Endodermal cell (in vitro differentiated cells): Measurements from ENCODE around the gene R3HDM4. TPM values are rescaled to one million over a fixed set of nuclear protein-coding genes. Genes with fewer than 3 reads are reported as not detected.

Experiments
- DNase-seq: peaks from one replicate; pipeline ENCODE4 v3.0.0-alpha.2; 2017
- H3K27ac ChIP-seq: 2 replicates; pipeline ENCODE4 v1.5.1; 2013; ENCODE audit warnings: mild to moderate bottlenecking, low read depth, low read length, moderate library complexity
- H3K27me3 ChIP-seq: 2 replicates; pipeline ENCODE4 v1.6.1; 2013; ENCODE audit warnings: mild to moderate bottlenecking, low read length, moderate library complexity; ENCODE audit not compliant: insufficient read depth, control insufficient read depth, poor library complexity, severe bottlenecking
- H3K36me3 ChIP-seq: 2 replicates; pipeline ENCODE4 v1.7.0; 2013; ENCODE audit warnings: mild to moderate bottlenecking, low read length, moderate library complexity; ENCODE audit not compliant: control insufficient read depth, insufficient read depth
- H3K4me1 ChIP-seq: one replicate; pipeline ENCODE4 v1.7.0; 2013; ENCODE audit warnings: low read length; ENCODE audit not compliant: control insufficient read depth, insufficient read depth
- H3K4me3 ChIP-seq: 2 replicates; pipeline ENCODE4 v1.5.1; 2013; ENCODE audit warnings: mild to moderate bottlenecking, low read length, moderate library complexity
- H3K9ac ChIP-seq: 2 replicates; pipeline ENCODE4 v1.6.1; 2013; ENCODE audit warnings: mild to moderate bottlenecking, low read length, moderate library complexity; ENCODE audit not compliant: poor library complexity, severe bottlenecking; ENCODE audit errors: extremely low read depth
- H3K9me3 ChIP-seq: 2 replicates; pipeline ENCODE4 v1.6.1; 2013; ENCODE audit warnings: mild to moderate bottlenecking, low read length, moderate library complexity; ENCODE audit not compliant: control insufficient read depth
- H3K27ac Mint-ChIP-seq: 2 replicates; pipeline ENCODE4 v1.8.0; 2020; ENCODE audit warnings: mixed read lengths
- H3K27me3 Mint-ChIP-seq: 2 replicates; pipeline ENCODE4 v1.8.0; 2021; ENCODE audit warnings: mild to moderate bottlenecking, mixed read lengths; ENCODE audit not compliant: insufficient read depth
- H3K36me3 Mint-ChIP-seq: 2 replicates; pipeline ENCODE4 v1.8.0; 2020; ENCODE audit warnings: low read depth, mixed read lengths
- H3K4me1 Mint-ChIP-seq: 2 replicates; pipeline ENCODE4 v1.8.0; 2020; ENCODE audit warnings: mixed read lengths
- H3K4me3 Mint-ChIP-seq: 2 replicates; pipeline ENCODE4 v1.8.0; 2020; ENCODE audit warnings: mild to moderate bottlenecking, moderate library complexity, mixed read lengths
- H3K9me3 Mint-ChIP-seq: 2 replicates; pipeline ENCODE4 v1.8.0; 2020; ENCODE audit warnings: mild to moderate bottlenecking, mixed read lengths
- WGBS, 2 experiments: methylation state at CpG; one replicate each; pipeline versions ENCODE4 v1.1.5 to v1.1.7; 2013; ENCODE audit warnings: missing lambda C conversion rate in 2 of 2, mixed read lengths in 1 of 2; ENCODE audit not compliant: insufficient coverage in 1 of 2, insufficient read length in 1 of 2; 5-methylcytosine and 5-hydroxymethylcytosine counted together
- total RNA-seq, 2 donors: library from RNA; stranded (reverse); fragmentation: NEBNext Ultra II Directional in 1 of 2; extraction: Animal tissue kit (Norgen Biotek cat#: 25700) in 1 of 2; gene quantifications; 2 replicates in 1 of 2; 3 replicates in 1 of 2; pipeline ENCODE4 v1.2.1, GENCODE V29; 2021
- TF ChIP-seq, protein P1 (sequence below): fragments of 200-600 bp; sonication (generic); conservative IDR thresholded peaks from 2 replicates; pipeline ENCODE4 v1.5.0; 2021; ENCODE audit warnings: antibody characterized with exemption, mild to moderate bottlenecking

R3HDM4 gene
- total RNA-seq, 2 donors from 2014 or later: 61.1 to 64.7 TPM

DNA sequence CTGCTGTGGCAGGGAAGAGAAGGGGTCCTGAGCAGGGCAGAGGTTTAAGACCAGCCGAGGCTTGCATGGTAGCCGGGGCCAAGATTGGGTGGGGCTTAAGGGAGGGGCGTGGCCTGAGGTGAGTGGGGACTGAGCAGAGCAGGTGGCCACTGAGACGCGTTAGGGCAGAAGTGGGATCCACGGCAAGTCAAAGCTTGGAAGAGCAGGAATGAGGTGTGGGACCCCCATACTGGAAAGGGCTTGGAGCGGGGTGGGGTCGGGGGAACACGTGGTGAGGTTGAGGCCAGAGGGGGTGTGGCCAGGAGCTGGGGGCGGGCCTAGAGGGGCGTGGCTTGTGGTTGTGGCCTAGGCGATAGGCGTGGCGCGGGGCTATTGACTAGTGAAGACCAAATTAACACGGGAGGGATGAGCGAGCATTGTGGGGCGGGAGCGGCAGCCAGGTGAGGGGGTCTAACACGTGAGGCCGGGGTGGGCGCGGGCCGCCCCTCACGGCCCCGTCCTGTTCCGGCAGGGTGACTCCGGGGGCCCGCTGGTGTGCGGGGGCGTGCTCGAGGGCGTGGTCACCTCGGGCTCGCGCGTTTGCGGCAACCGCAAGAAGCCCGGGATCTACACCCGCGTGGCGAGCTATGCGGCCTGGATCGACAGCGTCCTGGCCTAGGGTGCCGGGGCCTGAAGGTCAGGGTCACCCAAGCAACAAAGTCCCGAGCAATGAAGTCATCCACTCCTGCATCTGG lies 50.3 kb downstream of the R3HDM4 start:
- Mint-ChIP-seq H3K4me3 (no peak overlapping the region), H3K36me3 (peaks cover 9% of the 10 kb centered on the region), H3K4me1 (peaks cover 5% of the 10 kb centered on the region), H3K27ac (no peak overlapping the region), H3K27me3 (peaks cover 42% of the 10 kb centered on the region), H3K9me3 (no peaks in the 10 kb centered on the region)
- H3K36me3 ChIP-seq: peaks cover 5% of the 10 kb centered on the region
- H3K9me3 ChIP-seq: no peaks in the 10 kb centered on the region
- no peak overlapping the region for H3K27ac ChIP-seq
- TF ChIP-seq, protein P1, sequence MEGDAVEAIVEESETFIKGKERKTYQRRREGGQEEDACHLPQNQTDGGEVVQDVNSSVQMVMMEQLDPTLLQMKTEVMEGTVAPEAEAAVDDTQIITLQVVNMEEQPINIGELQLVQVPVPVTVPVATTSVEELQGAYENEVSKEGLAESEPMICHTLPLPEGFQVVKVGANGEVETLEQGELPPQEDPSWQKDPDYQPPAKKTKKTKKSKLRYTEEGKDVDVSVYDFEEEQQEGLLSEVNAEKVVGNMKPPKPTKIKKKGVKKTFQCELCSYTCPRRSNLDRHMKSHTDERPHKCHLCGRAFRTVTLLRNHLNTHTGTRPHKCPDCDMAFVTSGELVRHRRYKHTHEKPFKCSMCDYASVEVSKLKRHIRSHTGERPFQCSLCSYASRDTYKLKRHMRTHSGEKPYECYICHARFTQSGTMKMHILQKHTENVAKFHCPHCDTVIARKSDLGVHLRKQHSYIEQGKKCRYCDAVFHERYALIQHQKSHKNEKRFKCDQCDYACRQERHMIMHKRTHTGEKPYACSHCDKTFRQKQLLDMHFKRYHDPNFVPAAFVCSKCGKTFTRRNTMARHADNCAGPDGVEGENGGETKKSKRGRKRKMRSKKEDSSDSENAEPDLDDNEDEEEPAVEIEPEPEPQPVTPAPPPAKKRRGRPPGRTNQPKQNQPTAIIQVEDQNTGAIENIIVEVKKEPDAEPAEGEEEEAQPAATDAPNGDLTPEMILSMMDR: no peak
- no peak overlapping the region for H3K9ac ChIP-seq
- WGBS, 2 experiments: 42 to 47% methylated on average over 26 to 48 of the region's 48 CpGs
- H3K4me1 ChIP-seq: no peaks in the 10 kb centered on the region
- H3K27me3 ChIP-seq: peaks cover 25% of the 10 kb centered on the region
- peak; percentile 95 for DNase-seq
- no peak overlapping the region for H3K4me3 ChIP-seq

DNA sequence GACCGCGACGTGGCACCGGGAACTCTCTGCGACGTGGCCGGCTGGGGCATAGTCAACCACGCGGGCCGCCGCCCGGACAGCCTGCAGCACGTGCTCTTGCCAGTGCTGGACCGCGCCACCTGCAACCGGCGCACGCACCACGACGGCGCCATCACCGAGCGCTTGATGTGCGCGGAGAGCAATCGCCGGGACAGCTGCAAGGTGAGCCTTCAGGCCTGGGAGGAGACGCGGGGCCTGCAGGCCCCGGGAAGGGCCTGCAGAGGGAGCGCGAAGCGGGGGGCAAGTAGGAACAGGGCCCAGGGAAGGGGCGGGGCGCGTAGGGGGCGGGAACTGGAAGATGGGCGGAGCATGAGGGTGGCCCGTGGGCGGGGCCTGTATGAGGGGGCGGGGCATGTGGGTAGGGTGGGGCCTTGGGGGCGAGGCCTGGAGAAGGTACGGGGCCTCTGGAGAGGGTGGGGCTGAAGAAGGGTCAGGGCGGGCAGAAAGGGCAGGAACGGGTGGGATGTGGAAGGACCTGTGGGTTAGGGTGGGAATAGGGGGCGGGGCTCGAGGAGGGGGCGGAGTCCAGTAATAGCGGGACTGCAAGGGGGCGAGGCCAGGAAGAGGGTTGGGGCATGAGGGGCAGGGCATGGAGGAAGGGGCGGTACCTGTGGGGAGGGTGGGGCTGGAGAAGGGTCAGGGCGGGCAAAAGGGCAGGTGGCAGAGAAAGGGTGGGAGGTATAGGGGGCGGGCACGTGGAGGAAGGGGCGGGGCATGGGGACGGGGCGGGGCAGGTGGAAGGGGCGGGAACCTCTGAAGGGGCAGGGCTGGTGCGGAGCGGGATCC lies 51.1 kb downstream of the R3HDM4 start:
- 18 to 32% methylated on average over 22 to 54 of the region's 60 CpGs for WGBS, 2 experiments

DNA sequence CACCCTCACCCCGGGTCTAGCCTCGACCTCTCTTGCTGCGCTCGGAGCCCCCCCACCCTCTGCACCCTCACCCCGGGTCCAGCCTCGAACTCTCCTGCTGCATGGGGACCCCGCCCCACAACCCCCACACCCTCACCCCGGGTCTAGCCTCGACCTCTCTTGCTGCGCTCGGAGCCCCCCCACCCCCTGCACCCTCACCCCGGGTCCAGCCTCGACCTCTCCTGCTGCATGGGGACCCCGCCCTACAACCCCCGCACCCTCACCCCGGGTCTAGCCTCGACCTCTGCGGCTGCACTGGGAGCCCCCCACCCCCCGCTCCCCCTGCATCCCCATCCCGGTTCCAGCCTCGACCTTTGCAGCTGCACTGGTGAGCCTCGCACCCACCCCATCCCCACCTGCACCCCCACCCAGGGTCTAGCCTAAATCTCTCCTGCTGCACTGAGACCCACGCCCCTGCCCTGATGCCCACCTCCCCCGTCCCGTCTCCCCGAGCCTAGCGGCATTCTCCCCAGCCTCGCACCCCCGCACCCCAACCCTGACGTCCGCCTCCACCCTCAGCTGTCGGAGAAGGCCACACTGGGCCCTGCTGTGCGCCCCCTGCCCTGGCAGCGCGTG lies 51.8 kb downstream of the R3HDM4 start:
- no peak overlapping the region for H3K27ac Mint-ChIP-seq
- H3K27me3 Mint-ChIP-seq: peaks cover 45% of the 10 kb centered on the region
- no peaks in the 10 kb centered on the region for H3K4me1 Mint-ChIP-seq
- Histone ChIP-seq H3K9me3 (no peaks in the 10 kb centered on the region), H3K27me3 (peaks cover 25% of the 10 kb centered on the region), H3K9ac (no peak overlapping the region), H3K36me3 (no peaks in the 10 kb centered on the region), H3K4me3 (no peak overlapping the region), H3K4me1 (no peaks in the 10 kb centered on the region), H3K27ac (no peak overlapping the region)
- WGBS, 2 experiments: 48 to 53% methylated on average over 7 to 20 of the region's 35 CpGs
- TF ChIP-seq, protein P1: no peak
- peaks cover 4% of the 10 kb centered on the region for H3K36me3 Mint-ChIP-seq
- H3K4me3 Mint-ChIP-seq: no peak overlapping the region
- DNase-seq: no peak
- H3K9me3 Mint-ChIP-seq: no peaks in the 10 kb centered on the region

More for the DNA sequence above, 51.1 kb downstream of the R3HDM4 start:
- H3K4me1 ChIP-seq: no peaks in the 10 kb centered on the region
- H3K9ac ChIP-seq: no peak overlapping the region
- Mint-ChIP-seq H3K27ac (no peak overlapping the region), H3K4me3 (no peak overlapping the region), H3K27me3 (peaks cover 45% of the 10 kb centered on the region), H3K4me1 (no peaks in the 10 kb centered on the region), H3K36me3 (peaks cover 4% of the 10 kb centered on the region), H3K9me3 (no peaks in the 10 kb centered on the region)
- H3K9me3 ChIP-seq: no peaks in the 10 kb centered on the region
- DNase-seq: peak; percentile 97
- H3K4me3 ChIP-seq: no peak overlapping the region
- peaks cover 25% of the 10 kb centered on the region for H3K27me3 ChIP-seq
- no peak overlapping the region for H3K27ac ChIP-seq
- TF ChIP-seq, protein P1: peak; percentile 36
- H3K36me3 ChIP-seq: no peaks in the 10 kb centered on the region
